GM23338 (cell line): ENCODE results near the gene UNKL. TPM values are rescaled to one million over a fixed set of nuclear protein-coding genes. Genes with fewer than 3 reads are reported as not detected.
A peak's percentile ranks its signal among the peaks of the same experiment; 100 is the strongest.

Experiments
- ATAC-seq: fragments of 200-7000 bp; cut with Tn5 transposase; 3 replicates; pipeline ENCODE4 v1.9.1; 2020
- DNase-seq: peaks from one replicate; pipeline ENCODE4 v3.0.0-alpha.2; 2015; ENCODE audit warnings: low spot score
- H2AFZ ChIP-seq: fragments of 200-600 bp; sonication (generic); 2 replicates; pipeline ENCODE4 v1.8.0; 2016; ENCODE audit warnings: antibody characterized with exemption, mild to moderate bottlenecking, moderate library complexity
- H3F3A ChIP-seq: fragments of 200-600 bp; sonication (generic); replicated peaks from 2 replicates; pipeline ENCODE4 v1.8.0; 2017; ENCODE audit warnings: antibody characterized with exemption, mixed run types, low read depth
- H3K27ac ChIP-seq: fragments of 200-600 bp; sonication (generic); 2 replicates; pipeline ENCODE4 v1.6.1; 2016; ENCODE audit warnings: low read depth
- H3K27me3 ChIP-seq: fragments of 200-600 bp; sonication (generic); 2 replicates; pipeline ENCODE4 v1.8.0; 2016; ENCODE audit warnings: mild to moderate bottlenecking, mixed run types, moderate library complexity; ENCODE audit not compliant: insufficient read depth
- H3K36me3 ChIP-seq: fragments of 200-600 bp; sonication (generic); 2 replicates; pipeline ENCODE4 v1.8.0; 2016; ENCODE audit warnings: mild to moderate bottlenecking; ENCODE audit not compliant: insufficient read depth
- H3K4me1 ChIP-seq: fragments of 200-600 bp; sonication (generic); 2 replicates; pipeline ENCODE4 v1.8.0; 2016; ENCODE audit warnings: mild to moderate bottlenecking, moderate library complexity; ENCODE audit not compliant: insufficient read depth
- H3K4me2 ChIP-seq: fragments of 200-600 bp; sonication (generic); 2 replicates; pipeline ENCODE4 v1.7.1; 2017; ENCODE audit warnings: mixed run types
- H3K4me3 ChIP-seq: fragments of 200-600 bp; sonication (generic); 2 replicates; pipeline ENCODE4 v1.6.1; 2016; ENCODE audit warnings: mixed run types
- H3K79me2 ChIP-seq: fragments of 200-600 bp; sonication (generic); replicated peaks from 2 replicates; pipeline ENCODE4 v1.8.0; 2017; ENCODE audit warnings: mild to moderate bottlenecking; ENCODE audit not compliant: insufficient read depth
- H3K9me2 ChIP-seq: fragments of 200-600 bp; sonication (generic); 2 replicates; pipeline ENCODE4 v1.8.0; 2017; ENCODE audit not compliant: insufficient read depth
- H4K20me1 ChIP-seq: fragments of 200-600 bp; sonication (generic); replicated peaks from 2 replicates; pipeline ENCODE4 v1.8.0; 2017; ENCODE audit warnings: mild to moderate bottlenecking; ENCODE audit not compliant: insufficient read depth
- H3K27ac Mint-ChIP-seq: 2 replicates; pipeline ENCODE4 v1.8.0; 2020; ENCODE audit warnings: inconsistent platforms, mild to moderate bottlenecking, moderate library complexity, mixed read lengths
- H3K27me3 Mint-ChIP-seq: 3 replicates; pipeline ENCODE4 v1.8.0; 2022; ENCODE audit warnings: low read depth, mild to moderate bottlenecking, moderate library complexity, mixed read lengths, inconsistent platforms; ENCODE audit not compliant: insufficient read depth, poor library complexity
- H3K36me3 Mint-ChIP-seq: 3 replicates; pipeline ENCODE4 v1.8.0; 2021; ENCODE audit warnings: low read depth, mild to moderate bottlenecking, inconsistent platforms, moderate library complexity, mixed read lengths
- H3K4me1 Mint-ChIP-seq: 3 replicates; pipeline ENCODE4 v1.8.0; 2020; ENCODE audit warnings: mild to moderate bottlenecking, inconsistent platforms, mixed read lengths
- H3K4me3 Mint-ChIP-seq: 3 replicates; pipeline ENCODE4 v1.8.0; 2021; ENCODE audit warnings: moderate library complexity, mild to moderate bottlenecking, inconsistent platforms, mixed read lengths
- H3K9me3 Mint-ChIP-seq: 3 replicates; pipeline ENCODE4 v1.8.0; 2020; ENCODE audit warnings: moderate library complexity, mild to moderate bottlenecking, inconsistent platforms, mixed read lengths
- CTCF ChIP-seq, 2 experiments: fragments of 200-600 bp in 1 of 2; sonication (generic) in 1 of 2; conservative IDR thresholded peaks; 2 replicates each; pipeline versions ENCODE4 v1.5.1 to v1.6.1; 2016 to 2017; ENCODE audit warnings: antibody characterized with exemption in 2 of 2, low read depth in 2 of 2, mild to moderate bottlenecking in 2 of 2, moderate library complexity in 1 of 2
- ETS1 ChIP-seq: IDR thresholded peaks from 2 replicates; pipeline ENCODE4 v1.6.1; 2016; ENCODE audit warnings: antibody characterized with exemption
- JUNB ChIP-seq: IDR thresholded peaks from one replicate; pipeline ENCODE4 v1.6.1; 2016; ENCODE audit warnings: antibody characterized with exemption; ENCODE audit not compliant: unreplicated experiment
- NANOG ChIP-seq: IDR thresholded peaks from 2 replicates; pipeline ENCODE4 v1.6.1; 2016; ENCODE audit warnings: antibody characterized with exemption, borderline replicate concordance
- POLR2AphosphoS5 ChIP-seq: IDR thresholded peaks from 2 replicates; pipeline ENCODE4 v1.6.1; 2016; ENCODE audit warnings: antibody characterized with exemption, low read depth
- REST ChIP-seq: IDR thresholded peaks from one replicate; pipeline ENCODE4 v1.6.1; 2018; ENCODE audit warnings: antibody characterized with exemption; ENCODE audit not compliant: unreplicated experiment
- STAT1 ChIP-seq: IDR thresholded peaks from one replicate; pipeline ENCODE4 v1.6.1; 2016; ENCODE audit warnings: antibody characterized with exemption; ENCODE audit not compliant: unreplicated experiment
- ZNF114 ChIP-seq: fragments of 250-450 bp; sonication (Bioruptor Pico); IDR thresholded peaks from 2 replicates; pipeline ENCODE4 v1.5.0; 2020; ENCODE audit warnings: mild to moderate bottlenecking, moderate library complexity
- polyA plus RNA-seq: library from polyadenylated mRNA; unstranded; fragments of >200 nt; fragmentation: Nextera tagmentation; extraction: Ambion mirVana; gene quantifications from 2 replicates; pipeline ENCODE4 v1.2.1, GENCODE V29; 2016
- total RNA-seq: library from RNA; depleted of rRNA; stranded (reverse); fragments of >200 nt; shearing (Covaris generic); gene quantifications from 2 replicates; pipeline ENCODE4 v1.2.3, GENCODE V29; 2014

UNKL gene
- total and polyA plus RNA-seq, 2 experiments from 2014 or later: 16.7 to 28.7 TPM

GRCh38 chr16:1351215-1351581, 63.3 kb downstream of the UNKL start:
- ATAC-seq (peak; percentile 33), DNase-seq (no peak)
- Mint-ChIP-seq H3K4me1 (peaks cover 6% of the 10 kb centered on the region), H3K27ac (no peak overlapping the region), H3K36me3 (peaks cover 4% of the 10 kb centered on the region; the same call in 2 of the 3 replicates), H3K4me3 (peak overlapping the region; percentile 81), H3K27me3 (peaks cover 28% of the 10 kb centered on the region), H3K9me3 (peaks cover 3% of the 10 kb centered on the region)
- Histone ChIP-seq H3F3A (no peaks in the 10 kb centered on the region; the same call in 1 of the 2 replicates), H3K4me3 (peak overlapping the region; percentile 93), H4K20me1 (peaks cover 4% of the 10 kb centered on the region; the same call in 1 of the 2 replicates), H3K36me3 (no peaks in the 10 kb centered on the region; the same call in 1 of the 2 replicates), H3K79me2 (peaks cover 35% of the 10 kb centered on the region), H3K4me1 (peaks cover 7% of the 10 kb centered on the region; the same call in 1 of the 2 replicates), H3K9me2 (no peaks in the 10 kb centered on the region), H3K27me3 (no peaks in the 10 kb centered on the region), H3K27ac (no peak overlapping the region), H2AFZ (no peak overlapping the region), H3K4me2 (peak overlapping the region; percentile 94)
- TF ChIP-seq JUNB (no peak), ZNF114 (CRISPR knock-in tag) (no peak), STAT1 (no peak), CTCF (conservative IDR thresholded peaks at IDR 0.05; ENCODE audit: low read depth in 2 of 2) (no peak), ETS1 (no peak)

- DNase-seq: no peak
- H3K4me1 ChIP-seq: peaks cover 7% of the 10 kb centered on the region; the same call in 1 of the 2 replicates
- Mint-ChIP-seq H3K27ac (no peak overlapping the region), H3K4me1 (peaks cover 6% of the 10 kb centered on the region), H3K36me3 (peaks cover 4% of the 10 kb centered on the region; the same call in 2 of the 3 replicates), H3K27me3 (peaks cover 28% of the 10 kb centered on the region), H3K9me3 (peaks cover 3% of the 10 kb centered on the region), H3K4me3 (peak overlapping the region; percentile 81)
- peaks cover 30% of the 10 kb centered on the region for H3K79me2 ChIP-seq
- H3K4me3 ChIP-seq: peak overlapping the region; percentile 93
- no peak overlapping the region for H2AFZ ChIP-seq
- no peaks in the 10 kb centered on the region for H3K27me3 ChIP-seq
- H4K20me1 ChIP-seq: peaks cover 4% of the 10 kb centered on the region; the same call in 1 of the 2 replicates
- no peak for ATAC-seq
- no peaks in the 10 kb centered on the region; the same call in 1 of the 2 replicates for H3K36me3 ChIP-seq
- no peaks in the 10 kb centered on the region for H3K9me2 ChIP-seq
- peak overlapping the region; percentile 94 for H3K4me2 ChIP-seq
- H3F3A ChIP-seq: no peaks in the 10 kb centered on the region; the same call in 1 of the 2 replicates
- no peak overlapping the region for H3K27ac ChIP-seq
- TF ChIP-seq POLR2AphosphoS5 (no peak), ETS1 (no peak), STAT1 (no peak), ZNF114 (CRISPR knock-in tag) (no peak), NANOG (no peak), JUNB (no peak), REST (no peak), CTCF (conservative IDR thresholded peaks at IDR 0.05; ENCODE audit: low read depth in 2 of 2) (no peak)
These were observed 63.8 kb downstream of the UNKL start for GRCh38 chr16:1350691-1351090.
